Measurements from ENCODE around the gene HTD2.
"Not testable (repeated sequence)": the region's sequence is repeated elsewhere in the genome, so short reads cannot be mapped to it uniquely, and the experiment has no call there.

HTD2 gene

DNA sequence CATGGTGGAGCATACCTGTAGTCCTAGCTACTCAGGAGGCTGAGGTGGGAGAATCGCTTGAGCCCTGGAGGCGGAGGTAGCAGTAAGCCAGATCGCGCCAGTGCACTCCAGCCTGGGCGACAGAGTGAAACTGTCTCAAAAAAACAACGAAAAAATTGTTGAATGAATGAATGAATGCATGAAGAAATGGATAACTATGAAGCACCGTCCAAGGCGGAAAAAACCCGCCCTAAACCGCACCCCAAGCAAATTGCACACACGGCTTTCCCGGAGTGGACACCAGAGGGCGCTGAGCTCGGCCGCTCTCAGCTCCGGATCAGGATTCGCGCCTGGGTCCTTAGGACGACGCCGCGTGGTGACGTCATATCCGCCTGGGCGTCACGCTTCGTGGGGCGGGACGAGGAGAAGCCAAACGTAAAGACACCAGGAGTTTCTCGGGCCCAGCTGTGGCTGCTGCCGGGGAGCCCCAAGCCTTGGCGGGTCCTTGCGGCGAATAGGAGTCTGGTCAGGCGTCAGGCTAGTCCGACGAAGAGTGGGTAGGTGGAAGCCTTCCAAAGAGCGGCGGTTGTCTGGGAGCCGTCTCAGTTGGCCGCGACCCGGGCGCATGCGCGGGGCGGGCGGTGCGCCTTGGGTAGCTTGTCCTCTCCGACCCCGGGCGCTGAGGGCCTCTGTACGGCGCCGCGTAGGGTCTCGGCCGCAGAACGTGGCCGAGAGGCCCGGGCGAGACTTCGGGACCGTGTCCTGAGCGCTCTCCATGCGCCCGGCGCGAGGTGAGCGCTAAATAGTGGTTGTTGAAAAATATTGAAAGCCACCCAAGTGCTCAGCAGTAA lies at the start of gene HTD2, which contains the start of gene RPP14:
HTD2 (plus strand) TSS at position 639 of the 830 bp plus-strand sequence. CDS start 11,094 bp downstream, outside the sequence.
RPP14 (plus strand) TSS at position 364 of the 830 bp plus-strand sequence. CDS start 4,085 bp downstream, outside the sequence.
- peak; percentile 61 for DNase-seq

DNA sequence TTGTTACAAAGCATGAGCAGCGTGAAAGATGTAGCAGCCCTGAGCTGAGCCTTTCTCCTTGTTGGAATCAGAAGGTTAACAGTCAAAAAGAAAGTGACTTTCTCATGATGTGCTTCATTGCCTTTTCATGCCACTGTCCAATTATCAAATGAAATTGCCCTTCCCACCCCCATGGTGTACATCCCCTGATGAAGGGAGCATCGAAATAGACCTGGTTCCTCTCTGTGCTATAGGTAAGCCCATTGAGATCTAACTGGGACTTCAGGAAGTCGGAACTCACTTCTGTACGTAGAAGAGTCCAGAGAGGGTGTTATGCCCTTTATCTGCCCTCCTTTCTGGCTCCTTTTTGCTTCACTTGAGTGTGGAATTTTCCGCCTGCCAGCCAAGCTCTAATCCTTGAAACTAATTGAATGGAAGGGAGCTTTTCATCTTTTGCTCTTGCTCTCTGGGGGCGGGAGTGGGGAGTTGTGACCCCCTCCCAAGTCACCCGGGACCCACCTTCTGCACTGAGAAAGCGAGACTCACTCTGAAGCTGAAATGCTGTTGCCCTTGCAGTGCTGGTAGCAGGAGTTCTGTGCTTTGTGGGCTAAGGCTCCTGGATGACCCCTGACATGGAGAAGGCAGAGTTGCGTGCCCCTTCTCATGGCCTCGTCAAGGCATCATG lies 47.8 kb upstream of the HTD2 start:
- no peak for DNase-seq

DNA sequence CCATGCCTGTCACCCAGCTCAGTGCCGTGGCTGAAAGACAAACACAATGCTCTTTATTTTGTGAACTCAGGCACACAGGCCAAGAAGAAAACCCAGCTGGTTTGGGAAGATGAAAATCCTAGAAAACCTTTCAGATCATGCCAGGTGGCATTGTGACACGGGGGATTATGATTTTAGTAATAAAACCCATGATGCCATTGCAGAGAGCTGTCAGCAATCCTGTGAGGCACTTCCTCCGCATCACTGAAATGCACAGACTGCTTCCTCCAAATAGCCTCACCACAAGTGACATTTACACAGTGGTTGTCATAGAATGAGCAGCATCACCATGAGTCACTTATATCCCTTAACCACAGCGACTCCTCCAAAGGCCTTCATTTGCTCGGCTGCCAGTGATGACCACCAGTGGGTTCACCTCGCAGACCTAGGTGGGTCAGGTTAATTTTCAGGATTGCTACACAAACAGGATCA lies 46.0 kb upstream of the HTD2 start:
- DNase-seq, result no peak

GRCh38 chr3:58260733-58261132 lies 45.6 kb upstream of the HTD2 start:
- DNase-seq, result no peak

- no peak for DNase-seq
These were observed 44.2 kb upstream of the HTD2 start for GRCh38 chr3:58261954-58262666.

- DNase-seq, result no peak
These were observed 39.7 kb upstream of the HTD2 start for GRCh38 chr3:58266577-58266976.

- not testable (repeated sequence) for DNase-seq
These were observed 38.8 kb upstream of the HTD2 start for GRCh38 chr3:58267543-58267942.

DNA sequence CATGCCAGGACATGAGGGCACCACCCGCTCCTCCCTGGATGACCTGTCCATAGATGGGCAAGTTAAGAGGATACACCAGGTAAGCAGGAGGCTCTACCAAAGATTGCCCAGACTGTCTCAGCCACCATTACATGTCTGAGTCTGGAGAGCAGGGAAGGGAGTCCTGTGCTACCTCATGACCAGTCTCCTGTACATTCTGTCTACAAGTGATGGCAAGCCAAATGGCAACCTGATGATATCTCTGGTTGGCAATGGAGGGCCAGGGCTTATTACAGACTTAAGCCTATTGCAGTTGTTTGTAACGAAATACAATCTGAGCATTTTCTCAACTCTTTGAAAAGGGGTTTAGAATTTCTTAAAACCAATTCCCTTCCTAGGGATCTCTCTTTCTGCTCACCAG lies 37.0 kb upstream of the HTD2 start:
- no peak for DNase-seq

GRCh38 chr3:58270485-58270884 lies 35.8 kb upstream of the HTD2 start:
- no peak for DNase-seq

DNA sequence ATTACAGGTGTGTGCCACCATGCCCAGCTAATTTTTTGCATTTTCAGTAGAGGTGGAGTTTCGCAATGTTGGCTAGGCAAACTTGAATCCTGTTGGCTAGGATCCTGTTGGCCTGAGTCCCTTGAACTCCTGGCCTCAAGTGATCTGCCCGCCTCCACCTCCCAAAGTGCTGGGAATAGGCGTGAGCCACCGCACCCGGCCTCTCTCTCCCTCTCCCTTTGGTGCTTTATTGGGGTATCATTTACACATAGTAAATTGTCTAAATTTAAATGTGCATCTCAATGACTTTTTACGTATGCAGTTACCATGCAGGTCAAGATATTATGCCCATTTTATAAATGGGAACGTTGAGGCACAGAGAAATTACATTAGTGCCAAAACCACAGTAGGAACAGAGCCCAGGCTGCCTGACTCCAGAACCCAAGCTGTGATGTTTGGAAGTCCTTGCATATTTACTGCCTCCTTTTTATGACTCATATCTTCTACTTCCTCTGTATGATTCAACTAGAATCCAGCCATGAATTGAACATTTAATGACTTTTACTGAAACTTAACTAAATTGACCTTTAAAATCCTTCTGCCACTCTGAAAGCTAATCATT lies 34.3 kb upstream of the HTD2 start:
- DNase-seq, result no peak

GRCh38 chr3:58272891-58273290 lies 33.4 kb upstream of the HTD2 start:
- no peak for DNase-seq

GRCh38 chr3:58273362-58273761 lies 33.0 kb upstream of the HTD2 start:
- DNase-seq, result not testable (repeated sequence)

- DNase-seq, result no peak
These were observed 32.2 kb upstream of the HTD2 start for GRCh38 chr3:58274027-58274614.

DNA sequence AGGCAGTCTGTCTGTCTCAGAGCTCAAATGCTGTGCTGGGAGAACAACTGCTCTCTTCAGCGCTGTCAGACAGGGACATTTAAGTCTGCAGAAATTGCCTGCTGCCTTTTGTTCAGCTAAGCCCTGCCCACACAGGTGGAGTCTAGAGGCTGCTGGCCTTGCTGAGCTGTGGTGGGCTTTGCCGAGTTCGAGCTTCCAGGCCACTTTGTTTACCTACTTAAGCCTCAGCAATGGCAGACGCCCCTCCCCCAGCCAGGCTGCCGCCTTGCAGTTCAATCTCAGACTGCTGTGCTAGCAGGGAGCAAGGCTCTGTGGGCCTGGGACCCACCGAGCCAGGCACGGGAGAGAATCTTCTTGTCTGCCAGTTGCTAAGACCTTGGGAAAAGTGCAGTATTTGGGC lies 25.3 kb upstream of the HTD2 start:
- DNase-seq, result no peak

- DNase-seq, result no peak
These were observed 21.0 kb upstream of the HTD2 start for GRCh38 chr3:58285334-58285733.

DNA sequence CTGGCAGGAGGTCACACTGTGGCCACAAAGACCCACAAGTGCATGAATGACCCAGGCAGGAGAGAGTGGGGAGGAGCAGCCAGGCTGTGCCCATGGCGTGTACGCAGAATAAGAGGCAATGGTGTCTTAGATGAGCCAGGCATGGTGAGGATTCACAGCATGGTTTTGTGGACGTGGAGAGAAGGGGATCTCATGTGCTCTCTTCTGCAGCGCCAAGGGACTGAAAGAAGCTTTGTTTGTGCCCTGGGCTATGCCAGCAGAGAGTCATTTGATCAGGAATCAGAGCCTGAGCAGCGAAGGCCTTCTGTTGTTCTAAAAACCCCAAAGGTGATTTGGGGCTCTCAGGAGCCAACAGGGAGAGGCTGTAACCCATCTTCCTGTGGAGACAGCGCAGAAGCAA lies 19.0 kb upstream of the HTD2 start:
- DNase-seq, result no peak

DNA sequence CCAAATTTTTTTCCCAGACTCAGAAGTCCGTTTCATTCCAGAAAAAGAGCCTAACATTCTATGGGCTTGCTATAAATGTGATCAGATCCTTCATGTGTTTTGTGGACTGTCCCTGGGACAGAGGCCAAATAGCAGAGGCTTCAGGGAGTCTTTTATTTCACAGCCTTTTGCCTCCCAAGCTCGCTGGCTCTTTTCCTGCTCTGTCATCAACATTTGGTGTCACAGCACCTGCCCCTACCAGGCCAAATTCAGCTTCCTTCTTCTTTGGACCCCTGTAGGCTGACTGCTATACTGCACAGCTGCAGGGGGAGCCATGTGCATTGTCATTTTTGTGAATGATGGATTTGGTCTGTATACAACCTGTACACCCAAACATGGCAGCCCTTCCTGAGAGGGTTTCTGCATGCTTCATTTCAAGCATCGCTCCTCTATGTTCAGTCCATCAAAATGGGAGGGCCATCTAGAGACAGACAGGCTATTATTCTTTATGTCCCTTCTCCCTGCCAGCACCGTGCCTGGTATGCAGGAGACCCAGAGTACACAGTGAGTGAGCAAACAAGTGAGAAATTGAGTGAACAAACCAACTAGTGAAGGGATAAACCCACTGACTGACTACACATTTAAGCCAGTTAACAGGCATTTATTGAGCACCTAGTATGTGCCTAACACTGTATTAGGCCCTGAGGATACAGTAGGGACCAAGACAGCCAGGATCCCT lies 18.1 kb upstream of the HTD2 start:
- DNase-seq, result no peak

DNA sequence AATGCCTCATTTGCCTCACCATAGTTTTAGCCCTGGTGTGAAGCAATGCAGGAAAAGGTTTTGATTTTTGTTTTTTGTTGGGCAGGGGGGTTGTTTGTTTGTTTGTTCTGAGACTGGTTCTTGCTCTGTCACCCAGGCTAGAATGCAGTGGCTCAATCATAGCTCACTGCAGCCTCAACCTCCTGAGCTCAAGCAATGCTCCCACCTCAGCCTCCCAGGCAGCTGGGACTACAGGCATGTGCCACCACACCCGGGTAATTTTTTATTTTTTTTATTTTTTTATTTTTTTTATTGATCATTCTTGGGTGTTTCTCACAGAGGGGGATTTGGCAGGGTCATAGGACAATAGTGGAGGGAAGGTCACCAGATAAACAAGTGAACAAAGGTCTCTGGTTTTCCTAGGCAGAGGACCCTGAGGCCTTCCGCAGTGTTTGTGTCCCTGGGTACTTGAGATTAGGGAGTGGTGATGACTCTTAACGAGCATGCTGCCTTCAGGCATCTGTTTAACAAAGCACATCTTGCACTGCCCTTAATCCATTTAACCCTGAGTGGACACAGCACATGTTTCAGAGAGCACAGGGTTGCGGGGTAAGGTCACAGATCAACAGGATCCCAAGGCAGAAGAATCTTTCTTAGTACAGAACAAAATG lies 17.2 kb upstream of the HTD2 start:
- DNase-seq, result not testable (repeated sequence)

- DNase-seq, result not testable (repeated sequence)
These were observed 15.9 kb upstream of the HTD2 start for GRCh38 chr3:58290446-58290845.

DNA sequence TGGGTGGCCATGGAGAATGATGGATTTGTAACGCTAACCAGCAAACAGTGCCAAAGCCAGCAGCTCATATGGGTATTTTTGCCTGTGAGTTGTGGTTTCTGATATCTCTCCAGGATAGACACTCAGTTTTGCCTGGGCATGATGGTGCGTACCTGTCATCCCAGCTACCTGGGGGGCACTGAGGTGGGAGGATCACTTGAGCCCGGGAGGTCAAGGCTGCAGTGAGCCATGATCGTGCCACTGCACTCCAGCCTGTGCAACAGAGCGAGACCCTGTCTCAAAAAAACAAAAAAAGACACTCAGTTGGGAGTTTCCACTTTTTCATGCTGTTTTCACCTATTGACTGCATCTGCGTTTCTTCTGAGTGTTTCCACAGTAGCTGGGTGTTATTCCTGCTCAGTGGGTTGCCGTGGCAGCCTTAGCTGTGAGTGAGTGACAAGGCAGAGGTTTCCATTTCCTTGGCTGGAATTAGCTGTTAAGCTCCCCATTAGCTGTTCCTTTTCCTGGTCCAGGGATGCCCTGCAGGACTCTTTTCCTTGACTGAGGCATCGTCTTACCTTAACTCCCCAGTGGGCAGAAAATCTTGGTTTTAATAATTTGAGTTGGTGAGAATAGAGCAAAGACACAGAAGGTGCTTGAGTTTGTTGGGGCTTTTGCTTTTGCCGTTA lies 14.5 kb upstream of the HTD2 start:
- DNase-seq, result no peak

GRCh38 chr3:58292866-58293265 lies 13.5 kb upstream of the HTD2 start:
- no peak for DNase-seq

All from NCI-H2029 treated with DMSO at 0.1 percent for 48 hours (cell line).